GF-D8 (cell line): ENCODE measurements around the gene FEM1A.
"Not testable (repeated sequence)": the region's sequence is repeated elsewhere in the genome, so short reads cannot be mapped to it uniquely, and the experiment has no call there.

Source experiments
- DNase-seq: peaks from one replicate; lab custom pipeline; 2025; lab: John Stamatoyannopoulos, UW

Gene FEM1A

GRCh38 chr19:4814625-4815425 lies 23.3 kb downstream of the FEM1A start:
- DNase-seq, result no peak

- DNase-seq, result peak; percentile 86
Observed at GRCh38 chr19:4815426-4816201, 24.1 kb downstream of the FEM1A start.

- no peak for DNase-seq
Observed at GRCh38 chr19:4816202-4816949, 24.8 kb downstream of the FEM1A start.

DNA sequence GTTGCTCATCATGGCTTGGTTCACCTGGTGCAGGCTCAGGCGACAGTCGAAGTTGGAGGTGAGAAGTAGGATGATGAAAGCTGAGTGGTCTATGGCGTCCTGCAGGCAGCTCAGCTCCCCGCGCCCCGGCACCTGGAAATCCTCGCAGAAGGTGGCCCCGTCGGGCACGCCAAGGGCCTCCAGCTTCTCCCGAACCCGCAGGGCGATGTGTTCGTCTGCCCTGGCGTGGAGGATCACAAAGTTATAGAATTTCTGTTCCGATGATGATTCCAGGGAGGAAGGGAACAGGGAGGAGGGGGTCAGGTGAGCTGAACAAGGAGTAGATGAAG lies 25.4 kb downstream of the FEM1A start:
- no peak for DNase-seq

DNA sequence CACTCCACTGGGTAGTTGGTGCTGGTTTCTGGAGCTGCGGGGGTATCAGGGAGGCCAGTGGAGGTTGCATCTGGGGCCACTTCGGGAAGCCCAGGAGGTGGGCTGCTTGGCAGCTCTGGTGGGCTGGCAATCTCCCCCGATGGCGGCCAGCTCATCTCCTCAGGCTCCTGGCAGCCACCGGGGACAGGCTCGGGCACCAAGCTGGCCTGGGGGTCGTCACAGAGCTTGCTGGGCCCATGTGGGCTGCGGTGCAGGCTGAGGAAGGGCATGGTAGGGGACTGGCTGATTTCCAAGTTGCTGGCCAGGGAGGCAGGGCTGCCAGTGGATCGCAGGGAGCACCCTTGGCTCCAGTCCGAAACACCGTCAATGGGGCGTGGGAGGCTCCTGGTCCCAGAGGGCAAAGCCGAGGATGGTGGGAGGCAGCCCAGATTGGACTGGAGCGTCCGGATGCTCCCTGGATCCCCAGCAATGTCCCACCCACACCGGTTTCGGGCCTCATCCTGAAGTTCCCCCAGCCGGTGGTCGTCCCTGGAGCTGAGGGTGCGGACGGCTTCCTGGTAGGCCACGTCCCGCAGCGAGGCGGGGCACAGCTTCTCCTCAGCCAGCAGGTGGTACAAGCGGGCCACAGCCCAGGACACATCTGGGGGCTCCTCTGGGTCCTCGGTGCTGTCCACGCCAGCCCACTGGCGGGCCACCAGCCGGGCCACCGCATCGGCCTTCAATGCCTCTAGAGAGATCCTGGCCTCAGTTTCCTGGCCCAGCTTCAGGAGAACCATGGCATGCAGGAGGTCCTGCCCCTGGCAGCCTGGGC lies 26.1 kb downstream of the FEM1A start:
- DNase-seq, result no peak

DNA sequence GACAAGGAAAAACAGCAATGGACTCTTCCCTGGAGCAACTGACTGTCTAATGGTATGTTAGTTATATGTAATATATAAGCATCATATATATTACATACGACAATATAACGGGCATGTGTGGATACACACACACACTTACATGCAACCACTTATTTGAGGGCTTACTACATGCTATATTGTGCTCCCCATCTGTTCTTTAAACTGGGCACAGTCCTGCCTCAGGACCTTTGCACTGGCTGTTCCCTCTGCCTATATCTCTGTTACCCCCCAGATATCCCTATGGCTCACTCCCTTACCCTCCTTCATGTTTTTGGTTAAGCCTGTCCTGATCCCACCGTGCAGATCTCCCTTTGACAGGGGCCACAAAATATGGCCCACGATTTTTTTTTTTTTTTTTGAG lies 29.7 kb downstream of the FEM1A start:
- no peak for DNase-seq

- DNase-seq, result not testable (repeated sequence)
Observed at GRCh38 chr19:4822354-4822753, 30.8 kb downstream of the FEM1A start.

DNA sequence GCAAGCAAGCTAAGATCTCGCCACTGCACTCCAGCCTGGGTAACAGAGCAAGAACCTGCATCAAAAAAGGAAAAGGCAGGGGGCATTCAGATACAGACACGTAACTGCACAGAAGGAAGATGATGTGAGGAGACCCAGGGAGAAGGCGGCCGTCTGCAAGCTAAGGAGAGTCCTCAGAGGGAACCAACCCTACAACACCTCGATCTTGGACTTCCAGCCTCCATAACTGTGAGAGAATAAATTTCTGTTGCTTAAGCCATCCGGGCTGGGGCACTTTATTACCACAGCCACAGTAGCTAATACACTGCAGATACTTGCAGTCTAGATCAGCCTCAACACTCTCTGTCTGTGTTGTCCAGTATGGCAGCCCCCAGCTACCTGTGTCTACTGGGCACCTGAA lies 32.0 kb downstream of the FEM1A start:
- DNase-seq, result no peak

DNA sequence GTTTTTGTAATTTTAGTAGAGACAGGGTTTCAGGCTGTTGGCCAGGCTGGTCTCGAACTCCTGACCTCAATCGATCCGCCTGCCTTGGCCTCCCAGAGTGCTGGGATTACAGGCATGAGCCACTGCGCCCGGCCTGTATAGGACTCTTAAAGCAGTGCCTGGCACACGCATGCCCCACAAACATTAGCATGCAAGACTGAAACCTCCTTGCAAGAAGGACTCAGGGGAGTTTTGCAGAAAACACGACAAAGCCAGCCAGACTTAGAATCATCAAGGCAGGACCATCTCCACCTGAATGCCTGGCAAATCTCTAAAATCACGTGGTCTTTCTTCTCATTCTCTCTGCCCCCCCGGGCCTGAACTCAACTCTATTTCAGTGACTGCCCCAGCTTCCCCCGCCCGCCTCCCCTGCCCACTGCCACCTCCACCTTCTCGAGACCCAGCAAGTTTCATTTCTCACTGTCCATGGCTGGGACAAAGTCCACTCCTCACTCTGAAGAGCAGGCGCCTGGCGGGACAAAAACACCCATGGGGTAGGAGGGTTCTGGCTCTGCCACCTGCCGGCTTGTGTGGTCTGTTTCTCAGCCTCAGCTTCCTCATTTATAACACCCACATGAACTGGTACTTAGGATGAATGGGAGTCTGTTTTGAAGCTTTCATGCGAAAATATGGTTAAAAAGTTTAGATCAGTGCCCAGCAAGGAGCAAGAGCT lies 37.6 kb downstream of the FEM1A start:
- DNase-seq, result peak; percentile 31

DNA sequence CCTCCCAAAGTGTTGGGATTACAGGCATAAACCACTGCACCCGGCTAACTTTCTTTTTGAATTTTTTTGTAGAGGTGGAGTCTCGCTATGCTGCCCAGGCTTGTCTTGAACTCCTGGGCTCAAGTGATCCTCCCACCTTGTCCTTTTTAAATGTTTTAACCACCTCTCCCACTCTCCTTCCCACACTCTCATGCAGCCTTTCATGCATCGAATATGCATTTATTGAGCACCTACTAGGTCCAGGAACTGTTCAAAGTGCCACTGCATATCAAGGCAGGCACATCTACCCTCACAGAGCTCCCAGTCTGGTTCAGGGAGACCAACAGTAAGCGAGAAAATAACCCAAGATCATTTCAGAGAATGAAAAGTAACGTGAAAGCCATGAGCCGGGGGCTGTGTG lies 38.8 kb downstream of the FEM1A start:
- no peak for DNase-seq

DNA sequence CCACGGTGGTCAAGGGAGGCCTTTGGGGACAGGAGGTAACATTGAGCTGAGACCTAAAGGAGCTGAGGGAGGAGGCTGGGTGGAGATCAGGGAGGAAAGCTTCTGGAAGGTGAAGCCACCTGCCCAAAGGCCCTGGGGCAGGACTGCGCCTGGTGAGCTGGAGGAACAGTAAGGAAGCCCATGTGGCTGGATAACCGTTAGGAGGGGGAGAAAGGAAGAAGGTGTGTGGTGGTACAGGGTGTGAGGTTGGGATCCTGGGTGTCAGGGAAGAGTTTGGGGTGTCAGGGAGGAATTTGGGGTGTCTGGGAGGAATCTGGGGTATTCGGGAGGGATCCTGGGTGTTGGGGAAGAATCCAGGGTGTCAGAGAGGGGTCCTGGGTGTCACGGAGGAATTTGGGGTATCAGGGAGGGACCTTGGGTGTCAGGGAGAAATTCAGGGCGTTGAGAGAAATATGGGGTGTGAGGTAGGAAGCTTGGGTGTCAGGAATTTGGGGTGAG lies 39.3 kb downstream of the FEM1A start:
- no peak for DNase-seq

GRCh38 chr19:4831304-4831978 lies 39.9 kb downstream of the FEM1A start, which contains the start of gene TICAM1:
Gene TICAM1 (minus strand): TSS chr19:4831712. CDS start chr19:4818377, 13,335 bp downstream.
- DNase-seq, result no peak

GRCh38 chr19:4831979-4832340 lies 40.4 kb downstream of the FEM1A start:
- not testable (repeated sequence) for DNase-seq

GRCh38 chr19:4832776-4833175 lies 41.2 kb downstream of the FEM1A start:
- DNase-seq, result no peak

DNA sequence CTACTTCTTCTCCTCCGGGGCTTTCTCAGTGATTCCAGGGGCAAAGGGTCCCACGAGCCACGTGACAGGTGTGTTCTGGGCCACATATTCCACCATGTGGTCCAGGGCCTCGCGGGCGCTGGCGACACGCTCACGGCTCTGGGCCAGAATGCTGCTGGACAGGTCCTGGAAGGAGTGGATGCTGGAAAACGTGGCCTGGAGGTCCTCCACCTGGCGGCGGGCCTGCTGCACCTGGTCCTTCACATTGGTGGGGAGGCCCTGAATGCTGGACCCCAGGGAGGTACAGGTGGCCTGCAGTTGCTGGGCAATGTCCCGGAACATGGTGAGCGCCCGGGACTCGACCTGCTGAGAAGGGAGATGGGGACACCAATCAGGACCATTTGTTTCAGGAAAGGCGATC lies 47.7 kb downstream of the FEM1A start:
- DNase-seq, result no peak

GRCh38 chr19:4843647-4843965 lies 52.1 kb downstream of the FEM1A start:
- no peak for DNase-seq

GRCh38 chr19:4844348-4845179 lies 53.0 kb downstream of the FEM1A start:
- DNase-seq, result no peak

- DNase-seq, result not testable (repeated sequence)
Observed at GRCh38 chr19:4845975-4846374, 54.4 kb downstream of the FEM1A start.

- DNase-seq, result no peak
Observed at GRCh38 chr19:4847190-4847973, 55.8 kb downstream of the FEM1A start.
